ENCODE data around the gene NOX5. TPM values are rescaled to one million over a fixed set of nuclear protein-coding genes. Genes with fewer than 3 reads are reported as not detected.

NOX5 gene
- total RNA-seq, 1 donor from 2014 or later: 0.17 TPM

DNA sequence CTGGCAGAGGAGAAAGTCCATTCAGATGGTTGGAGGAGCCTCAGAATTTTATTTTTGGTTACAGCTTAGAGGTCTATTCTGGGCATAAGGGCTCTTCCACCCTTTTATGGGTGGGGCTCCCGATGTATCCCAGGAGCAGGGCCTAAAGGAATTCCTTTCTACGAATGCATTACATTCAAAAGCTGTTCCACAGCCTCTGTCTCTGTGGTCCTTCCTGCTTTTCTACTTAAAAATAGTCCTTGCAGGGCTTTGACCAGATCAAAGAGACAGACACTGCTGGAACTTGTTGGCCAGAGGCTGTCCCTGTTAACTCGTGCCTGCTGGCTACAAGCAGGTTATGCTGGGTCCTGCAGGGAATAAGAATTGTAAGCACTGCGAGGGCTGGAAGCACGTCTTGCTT is 14.4 kb upstream of the NOX5 start:
- Histone ChIP-seq H3K36me3 (ENCODE audit: control insufficient read depth, insufficient read depth, low read length) (no peaks in the 10 kb centered on the region), H3K27me3 (ENCODE audit: control insufficient read depth, insufficient read depth, low read length) (peaks cover 2% of the 10 kb centered on the region), H3K4me3 (ENCODE audit: low read depth, low read length) (no peak overlapping the region)
- DNase-seq (ENCODE audit: low read depth): no peak
- TF ChIP-seq, protein P1, sequence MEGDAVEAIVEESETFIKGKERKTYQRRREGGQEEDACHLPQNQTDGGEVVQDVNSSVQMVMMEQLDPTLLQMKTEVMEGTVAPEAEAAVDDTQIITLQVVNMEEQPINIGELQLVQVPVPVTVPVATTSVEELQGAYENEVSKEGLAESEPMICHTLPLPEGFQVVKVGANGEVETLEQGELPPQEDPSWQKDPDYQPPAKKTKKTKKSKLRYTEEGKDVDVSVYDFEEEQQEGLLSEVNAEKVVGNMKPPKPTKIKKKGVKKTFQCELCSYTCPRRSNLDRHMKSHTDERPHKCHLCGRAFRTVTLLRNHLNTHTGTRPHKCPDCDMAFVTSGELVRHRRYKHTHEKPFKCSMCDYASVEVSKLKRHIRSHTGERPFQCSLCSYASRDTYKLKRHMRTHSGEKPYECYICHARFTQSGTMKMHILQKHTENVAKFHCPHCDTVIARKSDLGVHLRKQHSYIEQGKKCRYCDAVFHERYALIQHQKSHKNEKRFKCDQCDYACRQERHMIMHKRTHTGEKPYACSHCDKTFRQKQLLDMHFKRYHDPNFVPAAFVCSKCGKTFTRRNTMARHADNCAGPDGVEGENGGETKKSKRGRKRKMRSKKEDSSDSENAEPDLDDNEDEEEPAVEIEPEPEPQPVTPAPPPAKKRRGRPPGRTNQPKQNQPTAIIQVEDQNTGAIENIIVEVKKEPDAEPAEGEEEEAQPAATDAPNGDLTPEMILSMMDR (IDR thresholded peaks at IDR 0.05; ENCODE audit: insufficient read depth, low read length, poor library complexity, severe bottlenecking): no peak

DNA sequence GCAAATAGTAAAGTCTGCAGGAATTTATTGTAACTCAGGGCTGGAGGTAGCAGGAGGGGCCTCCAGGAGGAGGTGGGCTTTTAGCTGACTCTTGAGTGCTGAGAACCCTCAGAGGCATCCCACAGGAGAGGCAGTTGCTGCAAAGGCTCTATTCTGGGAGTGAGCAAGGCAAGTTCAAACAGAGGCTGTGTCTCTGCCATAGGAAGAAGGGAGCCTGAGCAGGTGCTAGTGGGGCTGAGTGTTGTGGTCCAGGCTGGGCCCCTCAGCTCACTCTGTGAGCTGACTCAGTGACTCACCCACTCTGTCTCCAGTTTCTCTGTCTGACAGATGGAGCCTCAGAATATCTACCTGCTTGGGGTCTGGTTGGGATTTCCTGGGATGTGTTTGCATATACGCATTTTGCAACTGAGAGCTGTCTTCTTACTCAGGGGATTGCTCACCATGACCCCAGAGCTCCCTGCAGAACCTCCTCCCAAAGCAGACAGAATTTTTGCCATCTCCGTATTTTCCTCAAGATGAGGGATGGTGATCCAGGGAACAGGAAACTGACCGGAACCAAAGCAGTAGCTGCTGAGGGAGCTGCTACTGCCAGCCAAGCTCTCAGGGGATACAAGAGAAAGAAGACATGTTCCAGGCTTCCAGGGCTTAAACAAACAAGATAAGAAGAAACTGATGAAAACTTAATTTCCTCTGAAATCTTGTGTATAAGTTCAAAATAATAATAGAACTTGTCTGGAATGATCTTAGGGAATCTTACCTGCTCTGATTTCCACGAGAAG is 13.6 kb upstream of the NOX5 start:
- TF ChIP-seq, protein P1 (IDR thresholded peaks at IDR 0.05; ENCODE audit: insufficient read depth, low read length, poor library complexity, severe bottlenecking): no peak
- DNase-seq (ENCODE audit: low read depth): no peak
- H3K36me3 ChIP-seq (ENCODE audit: control insufficient read depth, insufficient read depth, low read length): no peaks in the 10 kb centered on the region
- no peak overlapping the region for H3K4me3 ChIP-seq (ENCODE audit: low read depth, low read length)
- H3K27me3 ChIP-seq (ENCODE audit: control insufficient read depth, insufficient read depth, low read length): peaks cover 2% of the 10 kb centered on the region

DNA sequence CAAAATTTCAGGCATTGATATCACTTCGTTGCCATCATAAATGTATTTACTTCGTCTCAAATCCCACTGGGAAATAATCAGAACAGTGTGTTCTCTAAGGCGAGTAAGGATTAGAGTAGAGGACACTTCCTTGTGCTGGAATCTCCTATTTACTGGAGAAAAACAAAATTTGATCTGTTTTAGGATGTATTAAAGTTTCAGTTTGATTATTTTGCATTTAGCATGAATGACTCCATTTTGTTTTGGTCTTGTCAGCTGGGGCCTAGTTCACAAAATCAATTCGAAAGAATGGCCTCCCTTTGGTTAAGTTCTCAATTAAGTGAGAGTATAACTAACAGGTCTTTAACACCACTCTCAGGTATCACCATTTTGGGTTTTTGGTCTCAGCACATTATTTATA is 11.7 kb upstream of the NOX5 start:
- TF ChIP-seq, protein P1 (IDR thresholded peaks at IDR 0.05; ENCODE audit: insufficient read depth, low read length, poor library complexity, severe bottlenecking): no peak
- Histone ChIP-seq H3K27me3 (ENCODE audit: control insufficient read depth, insufficient read depth, low read length) (peaks cover 2% of the 10 kb centered on the region), H3K36me3 (ENCODE audit: control insufficient read depth, insufficient read depth, low read length) (no peaks in the 10 kb centered on the region), H3K4me3 (ENCODE audit: low read depth, low read length) (no peak overlapping the region)
- DNase-seq (ENCODE audit: low read depth): no peak

DNA sequence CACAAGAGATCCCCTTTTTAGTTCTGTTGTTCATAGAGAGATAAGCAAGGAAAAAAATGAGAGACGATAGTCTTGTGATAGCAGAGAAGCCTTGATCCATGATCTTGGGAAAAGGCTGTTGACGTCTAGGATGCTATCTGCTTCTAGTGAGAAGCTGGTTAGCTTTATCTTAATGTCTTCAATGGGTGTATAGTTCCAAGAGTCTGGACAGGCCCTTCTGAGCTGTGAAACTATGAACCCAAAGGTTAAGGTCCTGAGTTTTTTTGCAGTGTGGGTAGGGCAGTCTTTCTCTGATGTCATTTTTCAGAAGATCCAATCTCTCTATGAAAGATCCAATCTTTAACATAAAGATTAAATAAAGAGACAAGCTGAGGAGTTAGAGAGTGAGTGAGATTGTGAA is 10.5 kb upstream of the NOX5 start:
- H3K4me3 ChIP-seq (ENCODE audit: low read depth, low read length): no peak overlapping the region
- TF ChIP-seq, protein P1 (IDR thresholded peaks at IDR 0.05; ENCODE audit: insufficient read depth, low read length, poor library complexity, severe bottlenecking): no peak
- DNase-seq (ENCODE audit: low read depth): no peak
- H3K27me3 ChIP-seq (ENCODE audit: control insufficient read depth, insufficient read depth, low read length): peaks cover 2% of the 10 kb centered on the region
- no peaks in the 10 kb centered on the region for H3K36me3 ChIP-seq (ENCODE audit: control insufficient read depth, insufficient read depth, low read length)

DNA sequence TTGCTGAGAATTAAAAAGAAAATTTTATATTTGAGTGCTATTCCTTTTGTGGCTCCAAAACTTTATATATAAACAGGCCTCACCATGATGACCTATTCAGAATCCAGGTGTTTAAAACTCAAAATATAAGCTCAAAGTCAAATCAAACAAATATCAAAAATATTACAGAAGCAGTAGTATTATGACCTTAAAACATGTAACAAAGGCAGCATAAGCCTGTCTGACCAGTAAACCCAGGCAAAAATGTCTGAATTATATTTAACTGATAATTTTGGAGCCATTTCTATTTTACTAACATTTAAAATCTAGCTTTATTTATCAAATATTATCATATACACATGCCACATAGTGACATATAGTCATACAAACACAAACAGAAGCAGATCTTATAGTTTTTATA is 6.4 kb upstream of the NOX5 start:
- TF ChIP-seq, protein P1 (IDR thresholded peaks at IDR 0.05; ENCODE audit: insufficient read depth, low read length, poor library complexity, severe bottlenecking): no peak
- Histone ChIP-seq H3K4me3 (ENCODE audit: low read depth, low read length) (no peak overlapping the region), H3K36me3 (ENCODE audit: control insufficient read depth, insufficient read depth, low read length) (no peaks in the 10 kb centered on the region), H3K27me3 (ENCODE audit: control insufficient read depth, insufficient read depth, low read length) (no peaks in the 10 kb centered on the region)
- DNase-seq (ENCODE audit: low read depth): no peak

DNA sequence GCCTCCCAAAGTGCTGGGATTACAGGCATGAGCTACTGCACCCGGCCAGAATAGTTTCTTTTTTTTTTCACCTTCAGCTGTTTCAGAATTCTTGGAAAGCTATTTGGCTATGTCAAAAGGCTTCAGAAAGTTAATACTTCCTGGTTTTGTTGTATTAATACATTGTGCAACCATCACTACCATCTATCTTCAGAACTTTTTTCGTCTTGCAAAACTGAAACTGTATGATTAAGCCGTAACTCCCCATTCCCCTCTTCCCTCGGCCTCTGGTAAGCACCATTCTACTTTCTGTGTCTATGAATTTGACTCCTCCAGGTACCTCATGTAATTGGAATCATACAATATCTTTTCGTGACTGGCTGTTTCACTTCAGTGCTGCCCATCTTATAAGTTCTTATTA is 5.2 kb upstream of the NOX5 start:
- H3K36me3 ChIP-seq (ENCODE audit: control insufficient read depth, insufficient read depth, low read length): no peaks in the 10 kb centered on the region
- no peak overlapping the region for H3K4me3 ChIP-seq (ENCODE audit: low read depth, low read length)
- TF ChIP-seq, protein P1 (IDR thresholded peaks at IDR 0.05; ENCODE audit: insufficient read depth, low read length, poor library complexity, severe bottlenecking): no peak
- DNase-seq (ENCODE audit: low read depth): no peak
- H3K27me3 ChIP-seq (ENCODE audit: control insufficient read depth, insufficient read depth, low read length): no peaks in the 10 kb centered on the region

All from kidney epithelial cell (primary cell).